Middle frontal gyrus (tissue), 1 donor: Measurements from ENCODE around the gene FCRLA.
A peak's percentile ranks its signal among the peaks of the same experiment; 100 is the strongest.
"Not testable (repeated sequence)": the region's sequence is repeated elsewhere in the genome, so short reads cannot be mapped to it uniquely, and the experiment has no call there.

ENCODE experiments used
- DNase-seq: peaks from one replicate; pipeline ENCODE4 v3.0.0-alpha.2; 2015; ENCODE audit warnings: low spot score; ENCODE audit errors: extremely low spot score

Gene FCRLA, protein sequence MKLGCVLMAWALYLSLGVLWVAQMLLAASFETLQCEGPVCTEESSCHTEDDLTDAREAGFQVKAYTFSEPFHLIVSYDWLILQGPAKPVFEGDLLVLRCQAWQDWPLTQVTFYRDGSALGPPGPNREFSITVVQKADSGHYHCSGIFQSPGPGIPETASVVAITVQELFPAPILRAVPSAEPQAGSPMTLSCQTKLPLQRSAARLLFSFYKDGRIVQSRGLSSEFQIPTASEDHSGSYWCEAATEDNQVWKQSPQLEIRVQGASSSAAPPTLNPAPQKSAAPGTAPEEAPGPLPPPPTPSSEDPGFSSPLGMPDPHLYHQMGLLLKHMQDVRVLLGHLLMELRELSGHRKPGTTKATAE

DNA sequence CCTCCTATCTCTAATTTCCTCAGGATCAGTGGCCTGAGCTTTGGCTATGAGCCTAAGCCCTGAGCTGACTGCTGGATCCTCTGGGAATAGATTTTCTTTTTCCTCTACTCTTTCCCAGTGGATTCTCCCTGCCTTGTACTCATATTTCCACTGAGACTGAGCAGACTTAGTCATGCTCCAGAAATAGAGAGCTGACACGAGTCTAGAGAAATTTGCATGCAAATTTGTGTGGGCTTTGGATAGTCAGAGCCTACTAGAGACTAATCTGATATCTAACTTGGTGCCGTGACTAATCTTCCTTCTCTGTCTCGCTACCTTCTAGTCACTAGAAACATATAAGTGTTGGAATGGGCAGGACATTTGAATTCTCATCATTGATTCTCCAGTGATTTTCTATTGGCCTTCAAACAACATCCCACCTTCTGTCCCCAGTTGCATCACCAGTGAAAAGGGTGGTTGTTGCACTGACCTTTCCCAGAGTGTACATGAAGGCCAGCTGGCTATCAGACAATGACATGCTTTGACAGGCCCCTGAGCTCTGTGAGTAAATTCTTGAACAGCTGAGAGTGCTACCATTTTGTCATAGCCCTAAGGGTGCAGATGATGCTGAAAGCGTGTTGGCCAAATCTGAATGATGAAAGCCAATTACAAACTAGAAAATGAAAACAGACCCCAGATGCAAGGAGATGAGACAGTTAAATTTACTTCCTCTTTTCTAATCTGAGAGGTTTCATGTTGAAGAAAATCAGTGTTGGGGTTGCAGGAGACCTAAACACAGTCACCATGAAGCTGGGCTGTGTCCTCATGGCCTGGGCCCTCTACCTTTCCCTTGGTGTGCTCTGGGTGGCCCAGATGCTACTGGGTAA is at the start of gene FCRLA:
FCRLA (plus strand) TSS at position 748 of the 866 bp plus-strand sequence; CDS start at position 784, 36 bp downstream.
- DNase-seq, result peak; percentile 37

DNA sequence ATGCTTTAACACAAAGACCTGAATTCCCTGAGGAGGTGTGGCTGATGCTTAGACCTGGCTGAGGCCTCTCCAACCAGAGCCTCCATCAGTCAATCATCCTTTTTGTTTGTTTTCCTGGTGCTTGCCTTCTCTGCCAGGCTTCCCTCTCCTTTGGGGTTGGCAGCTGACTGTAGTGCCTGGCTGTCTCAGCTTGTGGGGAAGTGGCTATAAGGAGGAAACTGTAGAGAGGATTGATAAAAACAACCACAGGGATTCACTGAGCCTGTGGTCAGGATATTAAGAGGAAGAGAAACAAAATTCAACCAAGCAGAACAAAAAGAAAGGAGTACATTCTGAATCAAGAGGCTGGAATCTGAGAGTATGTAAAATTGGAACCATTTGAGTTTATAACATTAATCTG is 48.5 kb upstream of the FCRLA start:
- not testable (repeated sequence) for DNase-seq

DNA sequence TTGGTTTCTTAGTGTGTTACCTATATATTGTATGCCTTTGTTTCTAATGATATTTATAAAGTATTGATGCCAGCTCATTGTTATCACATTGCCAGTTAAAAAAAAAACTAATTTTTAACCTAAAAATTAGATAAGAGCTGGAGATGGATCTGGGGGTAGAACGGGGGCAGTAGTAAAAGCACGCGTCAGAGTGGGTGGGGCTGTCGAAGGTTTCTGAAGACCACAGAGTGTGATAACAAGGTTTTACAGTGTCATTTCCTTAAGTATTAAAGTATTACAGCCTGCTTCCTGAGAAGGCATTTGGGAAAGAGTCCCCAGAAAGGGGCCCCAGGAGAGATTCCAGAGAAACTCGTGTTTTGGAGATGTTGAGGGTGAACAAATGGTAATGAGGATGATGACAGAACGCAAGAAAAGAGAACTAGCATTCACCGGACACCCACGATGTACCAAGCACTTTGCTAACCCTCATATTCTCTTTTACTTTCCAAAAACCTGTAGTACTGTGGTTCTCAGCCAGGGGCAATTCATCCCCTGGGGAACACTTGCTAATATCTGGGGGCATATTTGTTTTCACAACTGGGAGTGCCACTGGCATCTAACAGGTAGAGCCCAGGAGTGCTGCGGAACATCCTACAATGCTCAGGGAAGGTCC is 45.2 kb upstream of the FCRLA start:
- not testable (repeated sequence) for DNase-seq

DNA sequence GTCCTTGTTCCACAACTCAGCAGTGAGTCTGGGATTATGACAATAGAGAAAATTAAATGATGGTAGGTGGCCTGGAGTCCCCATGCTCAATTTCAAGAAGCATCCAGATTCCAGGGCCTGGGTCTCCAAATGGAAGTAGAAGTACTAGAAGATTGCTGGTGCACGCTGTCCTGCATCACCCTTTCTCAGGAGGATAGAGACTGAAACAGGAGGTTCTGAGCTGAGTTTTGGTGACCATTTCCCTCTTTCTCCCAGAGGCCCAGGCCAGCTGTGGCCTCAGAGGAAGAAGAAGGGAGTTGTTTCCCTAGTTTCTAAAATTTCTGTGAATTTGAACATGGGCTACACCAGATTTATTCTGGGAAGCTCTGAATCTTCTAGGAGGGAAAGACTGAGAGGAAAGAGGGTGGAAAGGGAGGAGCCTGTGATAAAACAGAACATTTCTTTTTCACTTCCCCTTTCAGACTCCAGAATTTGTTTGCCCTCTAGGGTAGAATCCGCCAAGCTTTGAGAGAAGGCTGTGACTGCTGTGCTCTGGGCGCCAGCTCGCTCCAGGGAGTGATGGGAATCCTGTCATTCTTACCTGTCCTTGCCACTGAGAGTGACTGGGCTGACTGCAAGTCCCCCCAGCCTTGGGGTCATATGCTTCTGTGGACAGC is 44.2 kb upstream of the FCRLA start, which contains the start of gene FCGR2B:
FCGR2B (plus strand) TSS at position 460 of the 656 bp plus-strand sequence; CDS start at position 559, 99 bp downstream.
- DNase-seq, result not testable (repeated sequence)

DNA sequence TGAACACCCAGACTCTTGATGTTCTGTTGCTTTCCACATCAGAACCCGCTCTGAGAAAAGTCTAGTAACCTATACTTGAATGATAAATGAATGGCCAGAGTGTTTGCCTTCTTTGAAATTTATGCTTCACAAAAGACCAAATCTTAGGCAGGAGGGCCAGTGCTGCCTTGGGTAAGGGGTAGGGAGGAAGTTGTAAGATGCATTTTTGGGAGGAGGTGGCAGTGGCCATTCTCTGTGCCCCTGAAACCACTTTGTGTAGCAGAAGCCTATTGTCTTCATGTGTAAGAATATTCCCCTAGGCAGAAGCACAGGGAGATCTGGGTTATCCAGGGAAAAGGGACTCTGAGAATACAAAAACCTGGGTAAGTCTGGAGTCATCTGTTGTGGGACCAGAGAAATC is 43.5 kb upstream of the FCRLA start:
- DNase-seq, result not testable (repeated sequence)

DNA sequence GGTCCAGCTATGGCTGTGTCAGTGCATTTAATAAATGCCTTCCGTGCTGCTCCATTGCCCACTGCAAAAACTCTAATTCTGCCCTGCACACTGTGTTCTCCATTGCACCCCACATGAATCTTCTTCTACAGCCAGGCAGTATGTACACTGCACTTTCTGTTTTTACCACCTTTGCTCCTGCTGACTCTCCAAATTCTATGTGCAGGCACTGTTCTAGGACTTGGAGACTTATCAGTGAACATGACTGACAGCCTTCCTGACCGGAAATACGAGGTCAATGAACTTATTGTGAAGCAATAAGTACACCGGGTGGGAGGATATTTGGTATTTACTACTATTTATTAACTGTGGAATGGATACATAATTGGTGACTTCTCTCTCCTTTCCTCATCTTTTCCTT is 42.3 kb upstream of the FCRLA start:
- DNase-seq, result not testable (repeated sequence)

DNA sequence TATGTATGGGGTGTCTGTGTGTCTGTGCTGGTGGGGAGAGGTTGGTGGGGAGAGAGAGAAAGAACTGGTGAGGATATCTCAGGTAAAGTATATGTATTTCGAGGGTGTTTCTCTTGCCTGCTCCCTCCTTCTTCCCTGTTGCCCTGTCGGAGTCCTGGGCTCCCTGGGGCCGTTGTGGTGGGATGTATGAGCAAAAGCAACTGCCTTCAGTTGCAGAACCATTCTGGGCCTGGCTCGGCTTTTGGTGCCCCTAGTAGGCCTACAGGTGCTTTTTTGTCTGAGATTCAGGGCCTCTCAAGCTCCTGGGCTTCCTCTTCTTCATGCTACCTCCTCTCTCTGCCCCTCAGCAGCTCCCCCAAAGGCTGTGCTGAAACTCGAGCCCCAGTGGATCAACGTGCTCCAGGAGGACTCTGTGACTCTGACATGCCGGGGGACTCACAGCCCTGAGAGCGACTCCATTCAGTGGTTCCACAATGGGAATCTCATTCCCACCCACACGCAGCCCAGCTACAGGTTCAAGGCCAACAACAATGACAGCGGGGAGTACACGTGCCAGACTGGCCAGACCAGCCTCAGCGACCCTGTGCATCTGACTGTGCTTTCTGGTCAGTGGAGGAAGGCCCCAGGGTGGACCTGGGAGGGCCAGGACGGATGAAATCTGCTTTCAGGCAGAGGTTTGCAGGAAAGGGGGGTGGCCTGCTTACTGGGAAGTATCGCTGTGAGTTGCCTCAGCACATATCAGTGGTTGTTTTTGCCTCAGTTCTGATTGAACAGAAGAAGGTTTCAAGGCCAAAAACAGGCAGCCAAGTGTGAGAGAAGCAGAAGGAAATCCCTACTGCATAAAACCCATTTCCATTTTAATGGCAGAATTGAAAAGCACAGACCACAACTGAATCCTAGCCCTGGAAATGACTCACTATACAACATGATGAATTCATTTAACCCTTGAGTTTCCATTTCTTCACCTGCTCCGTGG is 35.7 kb upstream of the FCRLA start:
- not testable (repeated sequence) for DNase-seq

DNA sequence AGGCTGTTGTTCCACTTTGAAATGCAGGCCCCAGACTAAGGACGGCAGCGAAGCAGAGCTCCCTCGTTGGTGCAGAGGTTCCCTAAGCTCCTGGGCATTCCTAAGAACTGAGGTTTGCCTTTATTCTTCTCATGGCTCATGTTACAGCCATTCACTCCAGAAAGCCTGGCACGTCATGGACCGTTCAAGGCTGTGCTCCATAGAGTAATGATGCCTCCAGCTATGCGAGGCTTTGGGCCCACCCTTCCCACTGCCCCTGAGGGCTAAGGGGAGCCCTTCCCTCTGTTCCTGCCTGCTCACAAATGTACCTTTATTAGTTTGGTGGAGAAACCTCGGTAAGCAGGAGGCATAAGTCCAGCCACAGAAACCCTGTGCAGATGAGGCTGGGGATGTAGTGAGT is 33.6 kb upstream of the FCRLA start:
- not testable (repeated sequence) for DNase-seq

DNA sequence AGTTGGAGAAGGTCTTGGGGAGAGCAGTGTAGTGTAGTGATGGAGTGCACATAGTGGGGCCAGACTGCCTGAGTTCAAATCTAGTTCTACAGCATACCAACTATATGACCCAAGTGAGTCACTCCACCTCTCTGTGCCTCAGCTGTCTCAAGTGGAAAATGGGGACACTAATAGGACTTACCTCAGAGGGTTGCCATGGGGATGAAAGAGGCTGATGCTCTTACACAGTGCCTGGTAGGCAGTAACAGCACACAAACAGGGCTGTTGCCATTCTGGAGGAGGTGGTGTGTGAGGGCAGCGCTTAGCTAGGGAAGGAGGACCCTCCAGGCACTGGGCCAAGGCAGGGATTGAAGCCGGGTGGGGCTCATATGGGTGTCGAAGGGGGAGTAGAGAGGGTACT is 32.6 kb upstream of the FCRLA start:
- DNase-seq, result not testable (repeated sequence)

DNA sequence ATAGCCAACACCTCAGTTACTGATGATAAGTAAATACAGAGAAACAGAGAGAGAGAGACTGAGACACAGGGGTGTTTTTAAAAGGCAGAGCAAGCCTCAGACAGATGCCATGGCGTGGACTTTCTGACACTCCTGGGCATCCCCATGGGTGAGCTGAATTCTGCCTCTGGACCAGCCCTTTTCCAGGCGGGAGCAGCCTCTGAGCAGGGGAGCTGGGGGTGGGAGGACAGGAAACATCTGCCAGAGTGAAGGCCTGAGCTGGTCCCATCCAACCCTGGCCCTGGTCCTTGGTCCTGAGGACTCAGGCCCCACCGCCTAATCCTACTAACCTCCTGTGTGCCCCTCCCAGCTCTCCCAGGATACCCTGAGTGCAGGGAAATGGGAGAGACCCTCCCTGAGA is 32.1 kb upstream of the FCRLA start:
- not testable (repeated sequence) for DNase-seq

DNA sequence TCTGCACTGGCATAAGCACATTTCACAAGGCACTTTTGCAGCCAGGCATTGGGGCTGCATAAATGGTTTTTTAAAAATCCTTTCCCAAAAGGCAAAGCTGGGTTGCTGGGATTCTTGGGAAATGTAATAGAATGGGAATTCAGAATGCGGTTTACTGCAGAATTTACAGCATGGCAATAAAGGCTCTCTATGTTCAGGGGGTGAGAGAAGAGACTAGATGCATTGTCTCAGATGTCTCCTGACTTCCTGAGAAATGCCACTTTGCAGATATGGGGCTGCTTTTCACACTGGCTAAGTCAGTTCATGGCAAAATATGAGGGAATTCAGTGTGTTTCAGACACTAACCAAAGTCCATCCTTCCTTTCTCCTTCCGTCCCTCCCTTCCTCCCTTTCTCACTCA is 30.6 kb upstream of the FCRLA start:
- DNase-seq, result no peak

DNA sequence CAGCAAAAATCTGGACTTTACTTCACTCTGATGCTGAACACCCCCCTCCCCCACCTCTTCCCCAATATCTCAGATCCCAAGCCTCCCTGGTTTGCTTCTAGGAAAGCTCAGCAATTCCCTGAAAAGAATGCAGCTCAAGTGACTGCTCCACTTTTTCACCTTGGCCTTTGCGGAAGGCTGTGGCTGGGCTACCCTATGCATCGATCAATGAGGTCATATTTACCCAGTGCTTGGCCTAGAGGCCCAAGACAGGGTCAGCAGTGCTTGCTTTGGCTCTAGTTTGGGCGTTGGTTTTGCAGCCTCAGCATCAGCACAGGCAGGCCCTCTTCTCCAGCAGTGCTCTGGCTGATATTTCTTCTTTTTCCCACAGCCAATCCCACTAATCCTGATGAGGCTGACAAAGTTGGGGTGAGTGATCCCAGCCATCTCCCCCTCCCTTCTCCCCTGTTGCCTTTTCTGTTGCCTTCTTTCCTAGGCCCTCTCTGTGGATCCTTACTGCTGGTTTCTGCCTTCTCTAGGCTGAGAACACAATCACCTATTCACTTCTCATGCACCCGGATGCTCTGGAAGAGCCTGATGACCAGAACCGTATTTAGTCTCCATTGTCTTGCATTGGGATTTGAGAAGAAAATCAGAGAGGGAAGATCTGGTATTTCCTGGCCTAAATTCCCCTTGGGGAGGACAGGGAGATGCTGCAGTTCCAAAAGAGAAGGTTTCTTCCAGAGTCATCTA is 29.9 kb upstream of the FCRLA start:
- DNase-seq, result no peak

DNA sequence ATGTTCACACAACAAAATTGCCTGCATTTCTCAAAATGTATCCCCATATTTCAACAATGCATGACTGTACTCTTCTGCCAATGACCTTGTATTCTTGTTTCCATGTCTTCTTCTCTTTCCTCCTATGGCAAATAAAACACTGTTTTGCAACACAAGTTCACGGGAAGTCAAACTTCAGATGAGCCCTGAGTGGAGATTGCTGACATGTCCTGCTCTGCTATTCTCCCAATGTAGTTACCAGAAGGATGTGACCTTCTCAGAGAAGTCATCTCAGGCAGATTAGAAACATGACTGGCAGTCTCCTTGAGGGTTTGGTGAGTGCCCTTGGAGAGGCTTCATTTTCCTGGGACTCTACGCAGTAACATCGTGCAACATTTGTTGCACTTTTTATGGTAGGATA is 28.5 kb upstream of the FCRLA start:
- DNase-seq, result no peak

DNA sequence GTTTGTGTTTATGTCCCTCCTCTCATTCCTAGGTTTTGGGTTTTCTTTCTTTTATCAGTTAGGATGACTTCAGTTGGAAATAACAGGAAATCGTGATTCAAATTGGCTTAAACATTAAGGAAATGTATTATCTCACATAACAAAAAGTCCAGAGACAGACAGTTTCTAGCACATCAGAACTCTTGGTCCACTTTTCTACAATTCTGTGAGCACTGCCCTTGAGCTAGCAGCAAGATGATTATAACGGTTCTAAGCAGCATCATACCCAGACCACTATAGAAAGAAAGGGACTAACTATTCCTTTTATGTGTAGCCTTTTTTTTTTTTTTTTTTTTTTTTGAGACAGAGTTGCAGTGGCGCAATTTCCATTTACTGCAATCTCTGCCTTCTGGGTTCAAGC is 25.1 kb upstream of the FCRLA start:
- no peak for DNase-seq

DNA sequence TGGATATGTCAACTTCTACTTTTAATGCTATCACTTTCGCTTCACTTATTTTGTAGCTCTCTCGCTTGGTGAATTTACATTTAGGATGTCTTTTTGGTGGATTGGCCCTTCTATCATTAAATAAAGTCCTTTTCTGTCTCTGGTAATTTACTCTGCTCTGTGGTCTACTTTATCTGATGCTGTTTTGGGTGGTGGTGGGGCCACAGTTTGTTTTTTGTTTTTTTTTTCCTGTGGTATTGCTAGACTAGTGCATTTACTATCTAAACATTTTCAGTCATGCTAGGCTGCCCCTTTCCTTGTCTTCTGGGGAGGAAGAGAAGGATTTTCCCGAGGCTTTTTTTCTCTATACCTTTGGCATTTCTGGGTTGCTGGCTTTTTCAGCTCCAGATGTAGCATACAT is 18.1 kb upstream of the FCRLA start:
- no peak for DNase-seq

DNA sequence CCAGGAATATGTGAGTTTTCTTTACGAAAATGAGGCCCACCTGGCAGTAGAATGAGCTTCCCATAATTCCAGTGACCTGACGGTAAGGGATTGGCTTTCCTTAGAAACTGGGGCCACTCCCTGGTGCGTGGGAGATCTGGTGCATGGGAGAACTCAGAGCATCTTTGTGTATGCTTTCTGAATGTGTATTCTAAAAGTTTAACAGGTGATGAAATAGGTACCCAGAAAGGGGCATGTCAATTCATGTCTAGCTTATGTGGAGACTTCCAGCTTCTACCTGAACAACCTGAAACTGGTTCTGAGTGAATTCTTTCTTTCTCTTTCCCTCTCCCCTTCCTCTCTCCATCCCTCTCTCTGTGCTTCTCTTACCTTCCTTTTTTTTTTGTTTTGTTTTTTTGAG is 15.2 kb upstream of the FCRLA start:
- no peak for DNase-seq

DNA sequence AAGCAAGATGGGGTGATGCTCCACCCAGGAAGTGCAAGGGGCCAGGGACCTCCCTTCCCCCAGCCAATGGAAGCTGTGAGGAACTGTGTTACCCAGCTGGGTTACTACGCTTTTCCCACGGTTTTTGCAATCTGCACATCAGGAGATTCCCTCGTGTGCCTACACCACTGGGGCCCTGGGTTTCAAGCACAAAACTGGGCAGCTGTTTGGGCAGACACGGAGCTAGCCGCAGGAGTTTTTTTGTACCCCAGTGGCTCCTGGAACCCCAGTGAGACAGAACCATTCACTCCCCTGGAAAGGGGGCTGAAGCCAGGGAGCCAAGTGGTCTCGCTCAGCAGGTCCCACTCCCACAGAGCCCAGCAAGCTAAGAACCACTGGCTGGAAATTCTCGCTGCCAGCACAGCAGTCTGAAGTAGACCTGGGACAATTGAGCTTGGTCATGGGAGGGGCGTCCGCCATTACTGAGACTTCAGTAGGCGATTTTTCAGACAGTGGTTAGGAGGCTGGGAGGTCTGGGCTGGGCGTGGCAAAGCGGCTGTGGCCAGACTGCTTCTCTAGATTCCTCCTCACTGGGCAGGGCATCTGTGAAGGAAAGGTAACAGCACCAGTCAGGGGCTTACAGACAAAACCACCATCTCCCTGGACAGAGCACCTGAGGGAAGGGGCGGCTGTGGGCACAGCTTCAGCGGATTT is 13.9 kb upstream of the FCRLA start:
- not testable (repeated sequence) for DNase-seq

DNA sequence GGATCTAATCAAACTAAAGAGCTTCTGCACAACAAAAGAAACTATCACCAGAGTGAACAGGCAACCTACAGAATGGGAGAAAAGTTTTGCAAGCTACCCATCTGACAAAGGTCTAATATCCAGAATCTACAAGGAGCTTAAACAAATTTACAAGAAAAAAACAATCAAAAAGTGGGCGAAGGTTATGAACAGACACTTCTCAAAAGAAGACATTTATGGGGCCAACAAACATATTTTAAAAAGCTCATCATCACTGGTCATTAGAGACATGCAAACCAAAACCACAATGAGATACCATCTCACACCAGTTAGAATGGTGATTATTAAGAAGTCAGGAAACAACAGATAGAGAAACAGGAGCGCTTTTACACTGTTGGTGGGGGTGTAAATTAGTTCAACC is 8.7 kb upstream of the FCRLA start:
- DNase-seq, result not testable (repeated sequence)

DNA sequence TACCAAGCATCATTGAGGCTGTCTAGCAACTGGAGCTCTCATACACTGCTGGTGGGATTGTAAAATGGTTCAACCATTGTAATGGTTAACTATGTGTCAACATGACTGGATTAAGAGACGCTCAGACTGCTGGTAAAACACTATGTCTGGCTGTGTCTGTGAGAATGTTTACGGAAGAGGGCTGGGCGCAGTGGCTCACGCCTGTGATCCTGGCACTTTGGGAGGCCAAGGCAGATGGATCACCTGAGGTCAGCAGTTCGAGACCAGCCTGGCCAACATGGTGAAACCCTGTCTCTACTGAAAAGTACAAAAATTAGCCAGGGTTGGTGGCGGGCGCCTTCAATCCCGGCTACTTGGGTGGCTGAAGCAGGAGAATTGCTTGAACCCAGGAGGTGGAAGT is 4.8 kb upstream of the FCRLA start:
- DNase-seq, result no peak
